IMR-90 (cell line): Measurements from ENCODE around the gene CD9. TPM values are rescaled to one million over a fixed set of nuclear protein-coding genes. Genes with fewer than 3 reads are reported as not detected.

Experiments
- ATAC-seq: fragments of 200-7000 bp; cut with Tn5 transposase; 2 replicates; pipeline ENCODE4 v1.9.1; 2020; ENCODE audit warnings: low read depth, mild to moderate bottlenecking, moderate library complexity
- BruUV-seq: library from RNA; stranded (reverse); fragments of 400-500 nt; replicated peaks from 2 replicates; lab custom pipeline; 2021; lab: Mats Ljungman, UMichigan
- CTCF ChIA-PET: fragments of 300-600 bp; formaldehyde crosslinking; extraction: SDS; loops from one replicate; lab custom pipeline; 2021; ENCODE audit warnings: antibody characterized with exemption; lab: Yijun Ruan, JAX
- POLR2A ChIA-PET: fragments of 300-600 bp; sonication (Branson Sonifier 250); formaldehyde crosslinking; loops from one replicate; lab custom pipeline; 2022; ENCODE audit warnings: antibody characterized with exemption; ENCODE audit not compliant: unreplicated experiment; lab: Charles Lee
- DNase-seq: peaks from one replicate; pipeline ENCODE4 v3.0.0; 2013
- H2AFZ ChIP-seq: replicated peaks from 2 replicates; pipeline ENCODE3; 2013; ENCODE audit warnings: low read length, mild to moderate bottlenecking; ENCODE audit not compliant: poor library complexity
- H2AK5ac ChIP-seq: 2 replicates; pipeline ENCODE4 v1.6.1; 2013; ENCODE audit warnings: low read depth, low read length, inconsistent platforms
- H2AK9ac ChIP-seq: replicated peaks from 2 replicates; pipeline ENCODE3; 2013; ENCODE audit warnings: mild to moderate bottlenecking, low read depth, low read length, moderate library complexity; ENCODE audit not compliant: poor library complexity
- H2BK120ac ChIP-seq: 2 replicates; pipeline ENCODE4 v1.6.1; 2013; ENCODE audit warnings: low read depth, low read length, inconsistent platforms
- H2BK15ac ChIP-seq: 3 replicates; pipeline ENCODE4 v1.6.1; 2013; ENCODE audit warnings: low read depth, low read length, inconsistent platforms
- H2BK20ac ChIP-seq: 2 replicates; pipeline ENCODE4 v1.6.1; 2013; ENCODE audit warnings: low read depth, mild to moderate bottlenecking, inconsistent platforms, low read length, moderate library complexity
- H2BK5ac ChIP-seq: 2 replicates; pipeline ENCODE4 v1.6.1; 2013; ENCODE audit warnings: mild to moderate bottlenecking, low read depth, low read length, inconsistent platforms; ENCODE audit not compliant: poor library complexity, severe bottlenecking
- H3K14ac ChIP-seq: replicated peaks from 2 replicates; pipeline ENCODE4 v1.6.1; 2013; ENCODE audit warnings: low read depth, low read length, inconsistent platforms
- H3K18ac ChIP-seq: 2 replicates; pipeline ENCODE4 v1.6.1; 2013; ENCODE audit warnings: low read depth, low read length, control low read depth
- H3K23ac ChIP-seq: 2 replicates; pipeline ENCODE4 v1.6.1; 2013; ENCODE audit warnings: low read depth, low read length, inconsistent platforms
- H3K27ac ChIP-seq: 2 replicates; pipeline ENCODE4 v1.5.1; 2013; ENCODE audit warnings: mild to moderate bottlenecking, control low read depth, low read length; ENCODE audit not compliant: insufficient read depth
- H3K27me3 ChIP-seq: 2 replicates; pipeline ENCODE4 v1.6.1; 2013; ENCODE audit warnings: low read length; ENCODE audit not compliant: control insufficient read depth, insufficient read depth
- H3K36me3 ChIP-seq: 2 replicates; pipeline ENCODE4 v1.6.1; 2013; ENCODE audit warnings: low read length, mixed read lengths; ENCODE audit not compliant: control insufficient read depth, insufficient read depth
- H3K4ac ChIP-seq: 2 replicates; pipeline ENCODE4 v1.6.1; 2013; ENCODE audit warnings: low read depth, low read length, inconsistent platforms
- H3K4me1 ChIP-seq: 2 replicates; pipeline ENCODE4 v1.6.1; 2013; ENCODE audit warnings: low read length, mixed read lengths; ENCODE audit not compliant: control insufficient read depth, insufficient read depth
- H3K4me2 ChIP-seq: 2 replicates; pipeline ENCODE4 v1.6.1; 2013; ENCODE audit warnings: low read depth, mild to moderate bottlenecking, control low read depth, low read length, moderate library complexity
- H3K4me3 ChIP-seq: 2 replicates; pipeline ENCODE4 v1.5.1; 2013; ENCODE audit warnings: low read depth, mild to moderate bottlenecking, control low read depth, low read length, moderate library complexity; ENCODE audit not compliant: insufficient read depth
- H3K56ac ChIP-seq: 2 replicates; pipeline ENCODE4 v1.6.1; 2013; ENCODE audit warnings: low read length, inconsistent platforms; ENCODE audit not compliant: insufficient read depth; ENCODE audit errors: extremely low read depth
- H3K79me1 ChIP-seq, 2 experiments: 2 replicates each; pipeline ENCODE4 v1.6.1; 2013; ENCODE audit warnings: low read length in 2 of 2, inconsistent platforms in 1 of 2, low read depth in 1 of 2
- H3K9ac ChIP-seq: 2 replicates; pipeline ENCODE4 v1.6.1; 2013; ENCODE audit warnings: low read depth, low read length, control low read depth
- H3K9me1 ChIP-seq: 2 replicates; pipeline ENCODE4 v1.6.1; 2013; ENCODE audit warnings: low read length, inconsistent platforms; ENCODE audit not compliant: insufficient read depth
- H3K9me3 ChIP-seq: 2 replicates; pipeline ENCODE4 v1.6.1; 2013; ENCODE audit warnings: low read length; ENCODE audit not compliant: control insufficient read depth, insufficient read depth
- H4K20me1 ChIP-seq: 2 replicates; pipeline ENCODE4 v1.6.1; 2013; ENCODE audit warnings: low read length, inconsistent platforms; ENCODE audit not compliant: insufficient read depth
- H4K5ac ChIP-seq: 2 replicates; pipeline ENCODE4 v1.6.1; 2013; ENCODE audit warnings: mild to moderate bottlenecking, low read depth, low read length, control low read depth
- H4K8ac ChIP-seq, 2 experiments: 2 replicates each; pipeline ENCODE4 v1.6.1; 2013; ENCODE audit warnings: low read depth in 2 of 2, low read length in 2 of 2, control low read depth in 1 of 2, inconsistent platforms in 1 of 2
- H4K91ac ChIP-seq: 2 replicates; pipeline ENCODE4 v1.6.1; 2013; ENCODE audit warnings: low read depth, low read length, inconsistent platforms; ENCODE audit not compliant: insufficient read depth
- BHLHE40 ChIP-seq: fragments of 150-350 bp; IDR thresholded peaks from 2 replicates; pipeline ENCODE4 v1.6.1; 2016; ENCODE audit warnings: mild to moderate bottlenecking, low read depth, low read length
- WGBS, 2 experiments: methylation state at CpG; one replicate each; pipeline versions ENCODE4 v1.1.5 to v1.1.7; 2013; ENCODE audit warnings: missing lambda C conversion rate in 2 of 2; ENCODE audit not compliant: insufficient read length in 1 of 2; ENCODE audit errors: extremely low coverage in 2 of 2; 5-methylcytosine and 5-hydroxymethylcytosine counted together
- dilution Hi-C: fragments of 300-500 bp; cut with HindIII; formaldehyde crosslinking; loops from one replicate; pipeline ENCODE4 v1.14.3; 2018; ENCODE audit warnings: low sequenced_read_pairs; ENCODE audit not compliant: unreplicated experiment
- in situ Hi-C: fragments of 300-500 bp; cut with MboI; formaldehyde crosslinking; loops from 3 replicates; pipeline ENCODE4 v1.14.3; 2019; ENCODE audit warnings: low sequenced_read_pairs, inconsistent platforms, mixed read lengths
- intact Hi-C: fragments of 100-400 bp; cut with micrococcal nuclease; formaldehyde crosslinking; loops from 2 replicates; pipeline ENCODE4 v1.10.0; 2022
- polyA plus RNA-seq, 3 experiments: library from polyadenylated mRNA; depleted of rRNA; stranded (reverse); fragments of >200 nt; gene quantifications; 2 replicates each; pipeline ENCODE4 v1.2.3, GENCODE V29; 2012; ENCODE audit warnings: low replicate concordance in 1 of 3
- total RNA-seq: library from RNA; depleted of rRNA; stranded (reverse); fragments of >200 nt; gene quantifications from 2 replicates; pipeline ENCODE4 v1.2.3, GENCODE V29; 2012

The CD9 gene
- total and polyA plus RNA-seq, 2 of the 4 experiments (the other 2 are of a cell fraction) = 48.8 to 70.9 TPM

- Histone ChIP-seq H3K4ac (no peak overlapping the region), H3K9me1 (peaks cover under 1% of the 10 kb centered on the region; the same call in 1 of the 2 replicates), H3K18ac (no peak overlapping the region), H3K56ac (no peak overlapping the region), H3K79me1 (no peaks in the 10 kb centered on the region), H2AFZ (no peak overlapping the region), H3K27me3 (no peaks in the 10 kb centered on the region), H3K14ac (no peak overlapping the region), H3K23ac (no peak overlapping the region), H3K9ac (no peak overlapping the region), H3K4me2 (no peak overlapping the region), H4K8ac (no peak overlapping the region), H4K5ac (no peak overlapping the region), H4K20me1 (no peaks in the 10 kb centered on the region), H2BK20ac (no peak overlapping the region), H2BK5ac (no peak overlapping the region), H2BK120ac (no peak overlapping the region), H3K9me3 (no peaks in the 10 kb centered on the region), H3K4me1 (peaks cover 5% of the 10 kb centered on the region; the same call in 1 of the 2 replicates), H3K27ac (no peak overlapping the region), H2AK9ac (no peak overlapping the region), H3K36me3 (no peaks in the 10 kb centered on the region), H3K4me3 (no peak overlapping the region), H2BK15ac (no peak overlapping the region), H4K91ac (no peak overlapping the region), H2AK5ac (0 out of 2 replicates have a peak overlapping the region, but pooled peaks have one; percentile 19)
- DNase-seq (no peak), ATAC-seq (no peak)
- dilution Hi-C loops (no loop called here), intact Hi-C loops (no loop called here), in situ Hi-C loops (no loop called here)
- no peak for TF ChIP-seq BHLHE40
- WGBS, 2 experiments = 67% methylated on average over 4 of the region's 12 CpGs; no CpG with 5 or more reads in 1 of the 2 experiments
- POLR2A ChIA-PET = interaction anchor here (0.6 kb wide), 1 partner anchor 26 kb away, joined by 6 read pairs; no protein-coding TSS in a partner anchor
- no TSS peak for BruUV-seq
- CTCF ChIA-PET = interaction anchor here (0.5 to 1.6 kb wide), 3 partner anchors 75 to 78 kb away, joined by 3 to 5 read pairs (median 3); no protein-coding TSS in a partner anchor
These were observed 72.4 kb downstream of the CD9 start for GRCh38 chr12:6272300-6273204.
